Panc1 (cell line): Measurements from ENCODE around the gene ERCC2. TPM values are rescaled to one million over a fixed set of nuclear protein-coding genes. Genes with fewer than 3 reads are reported as not detected.
"Not testable (repeated sequence)": the region's sequence is repeated elsewhere in the genome, so short reads cannot be mapped to it uniquely, and the experiment has no call there.

Experiments used
- ATAC-seq: fragments of 200-7000 bp; cut with Tn5 transposase; 2 replicates; pipeline ENCODE4 v1.9.1; 2020; ENCODE audit warnings: mild to moderate bottlenecking, moderate library complexity
- BruUV-seq: library from RNA; stranded (reverse); fragments of 400-500 nt; replicated peaks from 2 replicates; lab custom pipeline; 2021; lab: Mats Ljungman, UMichigan
- CTCF ChIA-PET: fragments of 300-600 bp; sonication (Branson Sonifier 250); formaldehyde crosslinking; loops from one replicate; lab custom pipeline; 2022; ENCODE audit warnings: antibody characterized with exemption; lab: Charles Lee
- POLR2A ChIA-PET: fragments of 300-600 bp; sonication (Branson Sonifier 250); formaldehyde crosslinking; loops from one replicate; lab custom pipeline; 2022; ENCODE audit warnings: antibody characterized with exemption; lab: Charles Lee
- DNase-seq: peaks from one replicate; pipeline ENCODE4 v3.0.0-alpha.2; 2010; ENCODE audit warnings: low read depth, low spot score
- H3K27ac ChIP-seq: 2 replicates; pipeline ENCODE4 v1.5.1; 2011; ENCODE audit warnings: mild to moderate bottlenecking, low read length, inconsistent platforms
- H3K27me3 ChIP-seq: fragments of 200-500 bp; sonication (Bioruptor generic); 2 replicates; pipeline ENCODE4 v1.6.0; 2014; ENCODE audit warnings: low read length, inconsistent platforms; ENCODE audit not compliant: control insufficient read depth, insufficient read depth
- H3K36me3 ChIP-seq: fragments of 200-500 bp; sonication (Bioruptor generic); 2 replicates; pipeline ENCODE4 v1.5.1; 2014; ENCODE audit warnings: inconsistent platforms, mild to moderate bottlenecking, low read length, moderate library complexity; ENCODE audit not compliant: control insufficient read depth, insufficient read depth
- H3K4me1 ChIP-seq: 2 replicates; pipeline ENCODE4 v1.5.1; 2011; ENCODE audit warnings: inconsistent platforms, mild to moderate bottlenecking, low read length, moderate library complexity; ENCODE audit not compliant: control insufficient read depth, insufficient read depth
- H3K4me3 ChIP-seq, 2 experiments: 2 replicates each; pipeline ENCODE4 v1.5.1; 2011 to 2012; ENCODE audit warnings: low read depth in 2 of 2, low read length in 2 of 2, mild to moderate bottlenecking in 2 of 2, inconsistent platforms in 1 of 2, moderate library complexity in 1 of 2
- H3K9me3 ChIP-seq: fragments of 200-500 bp; sonication (Bioruptor generic); 2 replicates; pipeline ENCODE4 v1.5.1; 2014; ENCODE audit warnings: low read depth, mild to moderate bottlenecking, inconsistent platforms, low read length, moderate library complexity; ENCODE audit not compliant: control insufficient read depth, insufficient read depth
- POLR2AphosphoS5 ChIP-seq: IDR thresholded peaks from 2 replicates; pipeline ENCODE4 v1.6.1; 2012; ENCODE audit warnings: mild to moderate bottlenecking, low read depth, low read length, moderate library complexity
- SIN3A ChIP-seq: IDR thresholded peaks from 2 replicates; pipeline ENCODE4 v1.6.1; 2012; ENCODE audit warnings: low read depth, mild to moderate bottlenecking, low read length, moderate library complexity, borderline replicate concordance; ENCODE audit not compliant: insufficient read depth
- TCF7L2 ChIP-seq: IDR thresholded peaks from 2 replicates; pipeline ENCODE4 v1.6.1; 2011; ENCODE audit warnings: mild to moderate bottlenecking, low read depth, low read length, inconsistent platforms
- in situ Hi-C: cut with HindIII; loops from 2 replicates; pipeline ENCODE4 v1.10.0; 2016; ENCODE audit warnings: low sequenced_read_pairs, low pct_unique_long_range_greater_than_20kb
- intact Hi-C: fragments of 100-400 bp; cut with micrococcal nuclease; formaldehyde crosslinking; loops from one replicate; pipeline ENCODE4 v1.10.0; 2022; ENCODE audit not compliant: unreplicated experiment
- total RNA-seq: library from RNA; stranded (reverse); gene quantifications from one replicate; pipeline ENCODE4 v1.2.1, GENCODE V29; 2021; ENCODE audit not compliant: unreplicated experiment
- TF ChIP-seq, protein P1 (sequence below), 2 experiments: IDR thresholded peaks; 2 replicates each; pipeline ENCODE4 v1.6.1; 2011 to 2012; ENCODE audit warnings: low read depth in 2 of 2, control low read depth in 1 of 2, low read length in 1 of 2, mild to moderate bottlenecking in 1 of 2, moderate library complexity in 1 of 2; ENCODE audit not compliant: insufficient read depth in 1 of 2
- TF ChIP-seq, protein P2 (sequence below): fragments of 450-650 bp; IDR thresholded peaks from 2 replicates; pipeline ENCODE4 v1.5.1; 2017; ENCODE audit warnings: mild to moderate bottlenecking

The ERCC2 gene
- total RNA-seq, 1 experiment from 2014 or later = 32.5 TPM

DNA sequence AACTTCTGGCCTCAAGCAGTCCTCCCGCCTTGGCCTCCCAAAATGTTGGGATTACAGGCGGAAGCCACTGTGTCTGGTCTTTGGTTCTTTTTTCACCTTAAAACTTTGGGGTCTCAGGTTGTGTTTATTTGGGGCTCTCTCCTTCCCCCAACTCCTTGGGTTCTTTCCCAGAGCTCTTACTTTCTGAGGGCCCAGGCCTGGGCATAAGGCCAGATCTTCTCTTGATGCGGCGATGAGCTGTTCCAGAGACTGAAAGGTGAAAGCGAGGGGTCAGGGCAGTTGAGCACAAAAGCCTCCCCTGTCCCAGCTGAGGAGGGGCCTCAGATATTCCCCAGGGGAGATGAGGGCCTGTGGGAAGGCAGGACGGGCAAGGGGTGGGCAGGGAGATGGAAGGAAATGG lies 43.1 kb upstream of the ERCC2 start:
- intact Hi-C loops (no loop called here), in situ Hi-C loops (no loop called here)
- BruUV-seq = no TSS peak
- TF ChIP-seq, protein P1, sequence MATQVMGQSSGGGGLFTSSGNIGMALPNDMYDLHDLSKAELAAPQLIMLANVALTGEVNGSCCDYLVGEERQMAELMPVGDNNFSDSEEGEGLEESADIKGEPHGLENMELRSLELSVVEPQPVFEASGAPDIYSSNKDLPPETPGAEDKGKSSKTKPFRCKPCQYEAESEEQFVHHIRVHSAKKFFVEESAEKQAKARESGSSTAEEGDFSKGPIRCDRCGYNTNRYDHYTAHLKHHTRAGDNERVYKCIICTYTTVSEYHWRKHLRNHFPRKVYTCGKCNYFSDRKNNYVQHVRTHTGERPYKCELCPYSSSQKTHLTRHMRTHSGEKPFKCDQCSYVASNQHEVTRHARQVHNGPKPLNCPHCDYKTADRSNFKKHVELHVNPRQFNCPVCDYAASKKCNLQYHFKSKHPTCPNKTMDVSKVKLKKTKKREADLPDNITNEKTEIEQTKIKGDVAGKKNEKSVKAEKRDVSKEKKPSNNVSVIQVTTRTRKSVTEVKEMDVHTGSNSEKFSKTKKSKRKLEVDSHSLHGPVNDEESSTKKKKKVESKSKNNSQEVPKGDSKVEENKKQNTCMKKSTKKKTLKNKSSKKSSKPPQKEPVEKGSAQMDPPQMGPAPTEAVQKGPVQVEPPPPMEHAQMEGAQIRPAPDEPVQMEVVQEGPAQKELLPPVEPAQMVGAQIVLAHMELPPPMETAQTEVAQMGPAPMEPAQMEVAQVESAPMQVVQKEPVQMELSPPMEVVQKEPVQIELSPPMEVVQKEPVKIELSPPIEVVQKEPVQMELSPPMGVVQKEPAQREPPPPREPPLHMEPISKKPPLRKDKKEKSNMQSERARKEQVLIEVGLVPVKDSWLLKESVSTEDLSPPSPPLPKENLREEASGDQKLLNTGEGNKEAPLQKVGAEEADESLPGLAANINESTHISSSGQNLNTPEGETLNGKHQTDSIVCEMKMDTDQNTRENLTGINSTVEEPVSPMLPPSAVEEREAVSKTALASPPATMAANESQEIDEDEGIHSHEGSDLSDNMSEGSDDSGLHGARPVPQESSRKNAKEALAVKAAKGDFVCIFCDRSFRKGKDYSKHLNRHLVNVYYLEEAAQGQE (IDR thresholded peaks at IDR 0.05; ENCODE audit: insufficient read depth in 1 of 2, low read depth in 2 of 2, low read length in 1 of 2) = no peak
- no peak for TF ChIP-seq POLR2AphosphoS5
- no peak for TF ChIP-seq TCF7L2
- no peak for TF ChIP-seq SIN3A
- TF ChIP-seq, protein P2, sequence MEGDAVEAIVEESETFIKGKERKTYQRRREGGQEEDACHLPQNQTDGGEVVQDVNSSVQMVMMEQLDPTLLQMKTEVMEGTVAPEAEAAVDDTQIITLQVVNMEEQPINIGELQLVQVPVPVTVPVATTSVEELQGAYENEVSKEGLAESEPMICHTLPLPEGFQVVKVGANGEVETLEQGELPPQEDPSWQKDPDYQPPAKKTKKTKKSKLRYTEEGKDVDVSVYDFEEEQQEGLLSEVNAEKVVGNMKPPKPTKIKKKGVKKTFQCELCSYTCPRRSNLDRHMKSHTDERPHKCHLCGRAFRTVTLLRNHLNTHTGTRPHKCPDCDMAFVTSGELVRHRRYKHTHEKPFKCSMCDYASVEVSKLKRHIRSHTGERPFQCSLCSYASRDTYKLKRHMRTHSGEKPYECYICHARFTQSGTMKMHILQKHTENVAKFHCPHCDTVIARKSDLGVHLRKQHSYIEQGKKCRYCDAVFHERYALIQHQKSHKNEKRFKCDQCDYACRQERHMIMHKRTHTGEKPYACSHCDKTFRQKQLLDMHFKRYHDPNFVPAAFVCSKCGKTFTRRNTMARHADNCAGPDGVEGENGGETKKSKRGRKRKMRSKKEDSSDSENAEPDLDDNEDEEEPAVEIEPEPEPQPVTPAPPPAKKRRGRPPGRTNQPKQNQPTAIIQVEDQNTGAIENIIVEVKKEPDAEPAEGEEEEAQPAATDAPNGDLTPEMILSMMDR = no peak
- ATAC-seq (no peak), DNase-seq (no peak)
- Histone ChIP-seq H3K27me3 (no peaks in the 10 kb centered on the region), H3K36me3 (no peaks in the 10 kb centered on the region), H3K9me3 (no peaks in the 10 kb centered on the region), H3K27ac (no peak overlapping the region), H3K4me3 (no peak overlapping the region), H3K4me1 (no peaks in the 10 kb centered on the region)
- POLR2A ChIA-PET = no interaction called here
- CTCF ChIA-PET = no interaction called here

DNA sequence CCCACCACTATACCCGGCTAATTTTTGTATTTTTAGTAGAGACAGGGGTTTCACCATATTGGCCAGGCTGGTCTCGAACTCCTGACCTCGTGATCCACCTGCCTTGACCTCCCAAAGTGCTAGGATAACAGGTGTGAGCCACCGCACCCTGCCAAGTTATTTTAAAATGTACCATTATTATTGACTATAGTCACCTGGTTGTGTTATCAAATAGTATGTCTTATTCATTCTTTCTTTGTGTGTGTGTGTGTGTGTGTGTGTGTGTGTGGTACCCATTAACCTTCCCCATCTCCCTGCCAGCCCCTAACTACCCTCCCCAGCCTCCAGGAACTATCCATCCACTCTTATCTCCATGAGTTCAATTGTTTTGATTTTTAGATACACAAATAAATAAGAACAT lies 40.0 kb upstream of the ERCC2 start:
- ATAC-seq, intact Hi-C loops, H3K27me3 ChIP-seq, H3K4me1 ChIP-seq, DNase-seq, H3K4me3 ChIP-seq, H3K36me3 ChIP-seq, BruUV-seq, H3K9me3 ChIP-seq, H3K27ac ChIP-seq, in situ Hi-C loops: not testable (repeated sequence)
- ChIA-PET CTCF (interaction anchor here (0.7 kb wide), 1 partner anchor 29 kb away, joined by 3 read pairs; no protein-coding TSS in a partner anchor), POLR2A (interaction anchor here (0.6 kb wide), 1 partner anchor 706 kb away, joined by 3 read pairs; no protein-coding TSS in a partner anchor)
- 0 out of 2 replicates have a peak, but pooled peaks have one; percentile 6 for TF ChIP-seq POLR2AphosphoS5

DNA sequence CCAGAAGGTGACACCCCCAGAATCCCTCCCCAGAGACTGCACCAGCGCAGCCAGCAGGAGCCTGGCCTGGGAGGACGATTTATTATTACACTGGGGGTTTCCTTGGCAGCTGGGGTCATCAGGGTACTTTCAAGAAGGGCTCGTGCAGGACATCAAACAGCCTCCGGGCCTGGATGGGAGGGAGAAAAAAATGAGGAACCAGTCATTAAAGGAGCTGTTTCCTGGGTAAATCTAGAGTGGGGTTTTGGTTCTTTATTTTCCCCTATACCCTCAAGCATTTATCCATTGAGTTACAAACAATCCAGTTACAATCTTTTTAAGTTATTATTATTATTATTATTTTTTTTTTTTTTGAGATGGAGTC lies 39.2 kb upstream of the ERCC2 start:
- BruUV-seq = no TSS peak
- intact Hi-C loops (no loop called here), in situ Hi-C loops (no loop called here)
- no peak overlapping the region for H3K4me3 ChIP-seq
- peaks cover 2% of the 10 kb centered on the region; the same call in 1 of the 2 replicates for H3K36me3 ChIP-seq
- TF ChIP-seq, protein P1 (IDR thresholded peaks at IDR 0.05; ENCODE audit: insufficient read depth in 1 of 2, low read depth in 2 of 2, low read length in 1 of 2) = no peak
- TF ChIP-seq, protein P2 = no peak
- peak; percentile 33; the same call in 1 of the 2 replicates for TF ChIP-seq POLR2AphosphoS5
- no peak for TF ChIP-seq SIN3A
- no peak for TF ChIP-seq TCF7L2
- ATAC-seq (no peak), DNase-seq (no peak)
- H3K9me3 ChIP-seq = no peaks in the 10 kb centered on the region
- no peaks in the 10 kb centered on the region for H3K4me1 ChIP-seq
- no peaks in the 10 kb centered on the region for H3K27me3 ChIP-seq
- ChIA-PET POLR2A (interaction anchor here (0.6 to 0.7 kb wide), 2 partner anchors 297 to 706 kb away, joined by 3 to 4 read pairs; no protein-coding TSS in a partner anchor), CTCF (interaction anchor here (0.7 kb wide), 1 partner anchor 30 kb away, joined by 3 read pairs; no protein-coding TSS in a partner anchor)
- H3K27ac ChIP-seq = no peak overlapping the region
